ENCODE results near the gene CREB3L2. TPM values are rescaled to one million over a fixed set of nuclear protein-coding genes. Genes with fewer than 3 reads are reported as not detected.

The CREB3L2 gene
- total and polyA plus RNA-seq, 10 of the 15 experiments (the other 5 are each of a cell fraction or from before 2014, with no cell fraction given): 6.4 to 67.1 (median 26.2) TPM

- Histone ChIP-seq H3K79me2 (ENCODE audit: control insufficient read depth, insufficient read depth, low read length) (no peaks in the 10 kb centered on the region), H3K4me3 (no peak overlapping the region), H3K4me2 (ENCODE audit: control insufficient read depth, insufficient read depth) (no peak overlapping the region), H4K20me1 (ENCODE audit: control insufficient read depth, insufficient read depth) (no peaks in the 10 kb centered on the region), H3K27ac (ENCODE audit: control insufficient read depth, insufficient read depth) (no peak overlapping the region), H3K27me3 (replicated peaks in 1 of 2; ENCODE audit: control insufficient read depth in 2 of 2, insufficient read depth in 2 of 2, low read length in 1 of 2) (no peaks in the 10 kb centered on the region), H3K4me1 (ENCODE audit: control insufficient read depth, insufficient read depth, low read length) (no peaks in the 10 kb centered on the region), H3K9me3 (replicated peaks; ENCODE audit: control insufficient read depth, insufficient read depth, low read length) (no peaks in the 10 kb centered on the region; the same call in 2 of the 3 replicates), H3K9ac (ENCODE audit: control insufficient read depth, insufficient read depth, low read length) (no peak overlapping the region), H2AFZ (ENCODE audit: control insufficient read depth, low read depth, low read length) (no peak overlapping the region), H3K36me3 (ENCODE audit: control insufficient read depth in 2 of 2, insufficient read depth in 2 of 2, low read length in 1 of 2) (peaks cover 0 to 8% of the 10 kb centered on the region in 2 experiments; a peak in 1 of 4 replicates)
- in situ Hi-C loops (cut with MboI) (no loop called here), intact Hi-C loops (cut with micrococcal nuclease; ENCODE audit: unreplicated experiment) (no loop called here)
- DNase-seq (ENCODE audit: low read depth, low spot score): no peak
- CTCF ChIA-PET: interaction anchor here (1.7 to 1.8 kb wide), 2 partner anchors 14 to 17 kb away, joined by 3 to 7 read pairs; no protein-coding TSS in a partner anchor
- POLR2A ChIA-PET: interaction anchor here (0.6 to 1.4 kb wide), 2 partner anchors 12 to 14 kb away, joined by 3 to 6 read pairs; no protein-coding TSS in a partner anchor
- TF ChIP-seq BACH1 (IDR thresholded peaks at IDR 0.05; ENCODE audit: borderline replicate concordance) (no peak), ZNF384 (IDR thresholded peaks at IDR 0.05; ENCODE audit: borderline replicate concordance, low read depth, low read length) (no peak)
- BruUV-seq (replicated peaks): no TSS peak
- ATAC-seq: no peak
- no peak for FAIRE-seq
- SMC1A ChIA-PET (ENCODE audit: uncharacterized antibody, unreplicated experiment): interaction anchor here (1.0 to 1.7 kb wide), 3 partner anchors 13 to 211 kb away, joined by 3 to 5 read pairs (median 4); no protein-coding TSS in a partner anchor
- RAD21 ChIA-PET (ENCODE audit: unreplicated experiment): no interaction called here
- WGBS (ENCODE audit: insufficient coverage, insufficient replicate concordance, low lambda C conversion rate, missing lambda C conversion rate): 86% methylated on average over 3 of the region's 3 CpGs
These were observed 134.6 kb downstream of the CREB3L2 start for GRCh38 chr7:137867289-137867688.

DNA sequence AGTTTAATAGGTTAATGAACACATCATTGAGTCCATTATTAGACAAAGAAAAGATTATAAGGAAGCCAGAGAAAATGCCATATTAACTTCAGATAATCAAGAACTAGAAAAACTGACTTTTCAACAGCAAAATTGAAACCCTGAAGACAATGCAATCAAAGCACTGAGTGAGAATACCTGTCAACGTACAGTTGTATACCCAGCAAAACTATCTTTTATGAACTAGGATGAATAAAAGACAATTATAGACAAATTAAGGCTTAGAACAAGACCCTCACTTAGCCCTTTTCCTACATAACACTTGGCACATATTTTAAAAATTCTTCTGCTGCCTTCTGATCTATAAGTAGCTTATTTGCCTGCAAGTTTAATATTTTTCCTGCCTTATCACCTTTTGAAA lies 136.1 kb downstream of the CREB3L2 start:
- DNase-seq (ENCODE audit: low read depth, low spot score) (no peak), ATAC-seq (no peak), FAIRE-seq (no peak)
- Histone ChIP-seq H3K9me3 (replicated peaks; ENCODE audit: control insufficient read depth, insufficient read depth, low read length) (no peaks in the 10 kb centered on the region; the same call in 2 of the 3 replicates), H3K4me3 (no peak overlapping the region), H3K4me1 (ENCODE audit: control insufficient read depth, insufficient read depth, low read length) (no peaks in the 10 kb centered on the region), H3K4me2 (ENCODE audit: control insufficient read depth, insufficient read depth) (no peak overlapping the region), H3K36me3 (ENCODE audit: control insufficient read depth in 2 of 2, insufficient read depth in 2 of 2, low read length in 1 of 2) (peaks cover 0 to 4% of the 10 kb centered on the region in 2 experiments; a peak in 2 of 4 replicates), H4K20me1 (ENCODE audit: control insufficient read depth, insufficient read depth) (no peaks in the 10 kb centered on the region), H3K27me3 (replicated peaks in 1 of 2; ENCODE audit: control insufficient read depth in 2 of 2, insufficient read depth in 2 of 2, low read length in 1 of 2) (no peaks in the 10 kb centered on the region), H3K79me2 (ENCODE audit: control insufficient read depth, insufficient read depth, low read length) (no peaks in the 10 kb centered on the region), H2AFZ (ENCODE audit: control insufficient read depth, low read depth, low read length) (no peak overlapping the region), H3K9ac (ENCODE audit: control insufficient read depth, insufficient read depth, low read length) (no peak overlapping the region), H3K27ac (ENCODE audit: control insufficient read depth, insufficient read depth) (no peak overlapping the region)
- ChIA-PET CTCF (interaction anchor here (1.2 kb wide), 1 partner anchor 38 kb away, joined by 3 read pairs; no protein-coding TSS in a partner anchor), SMC1A (ENCODE audit: uncharacterized antibody, unreplicated experiment) (interaction anchor here (1.1 to 1.5 kb wide), 3 partner anchors 9 to 209 kb away, joined by 3 to 4 read pairs (median 3); no protein-coding TSS in a partner anchor), RAD21 (ENCODE audit: unreplicated experiment) (no interaction called here), POLR2A (no interaction called here)
- BruUV-seq (replicated peaks): no TSS peak
- in situ Hi-C loops (cut with MboI) (no loop called here), intact Hi-C loops (cut with micrococcal nuclease; ENCODE audit: unreplicated experiment) (no loop called here)
- TF ChIP-seq, protein P1, sequence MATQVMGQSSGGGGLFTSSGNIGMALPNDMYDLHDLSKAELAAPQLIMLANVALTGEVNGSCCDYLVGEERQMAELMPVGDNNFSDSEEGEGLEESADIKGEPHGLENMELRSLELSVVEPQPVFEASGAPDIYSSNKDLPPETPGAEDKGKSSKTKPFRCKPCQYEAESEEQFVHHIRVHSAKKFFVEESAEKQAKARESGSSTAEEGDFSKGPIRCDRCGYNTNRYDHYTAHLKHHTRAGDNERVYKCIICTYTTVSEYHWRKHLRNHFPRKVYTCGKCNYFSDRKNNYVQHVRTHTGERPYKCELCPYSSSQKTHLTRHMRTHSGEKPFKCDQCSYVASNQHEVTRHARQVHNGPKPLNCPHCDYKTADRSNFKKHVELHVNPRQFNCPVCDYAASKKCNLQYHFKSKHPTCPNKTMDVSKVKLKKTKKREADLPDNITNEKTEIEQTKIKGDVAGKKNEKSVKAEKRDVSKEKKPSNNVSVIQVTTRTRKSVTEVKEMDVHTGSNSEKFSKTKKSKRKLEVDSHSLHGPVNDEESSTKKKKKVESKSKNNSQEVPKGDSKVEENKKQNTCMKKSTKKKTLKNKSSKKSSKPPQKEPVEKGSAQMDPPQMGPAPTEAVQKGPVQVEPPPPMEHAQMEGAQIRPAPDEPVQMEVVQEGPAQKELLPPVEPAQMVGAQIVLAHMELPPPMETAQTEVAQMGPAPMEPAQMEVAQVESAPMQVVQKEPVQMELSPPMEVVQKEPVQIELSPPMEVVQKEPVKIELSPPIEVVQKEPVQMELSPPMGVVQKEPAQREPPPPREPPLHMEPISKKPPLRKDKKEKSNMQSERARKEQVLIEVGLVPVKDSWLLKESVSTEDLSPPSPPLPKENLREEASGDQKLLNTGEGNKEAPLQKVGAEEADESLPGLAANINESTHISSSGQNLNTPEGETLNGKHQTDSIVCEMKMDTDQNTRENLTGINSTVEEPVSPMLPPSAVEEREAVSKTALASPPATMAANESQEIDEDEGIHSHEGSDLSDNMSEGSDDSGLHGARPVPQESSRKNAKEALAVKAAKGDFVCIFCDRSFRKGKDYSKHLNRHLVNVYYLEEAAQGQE (IDR thresholded peaks at IDR 0.05; ENCODE audit: low read depth, low read length): no peak
- no peak for TF ChIP-seq PML (IDR thresholded peaks at IDR 0.05; ENCODE audit: low read length)
- 6% methylated on average over 1 of the region's 1 CpG for WGBS (ENCODE audit: insufficient coverage, insufficient replicate concordance, low lambda C conversion rate, missing lambda C conversion rate)

Data from GM12878 (cell line).